ENCODE results near the gene CCSER1.

- TF ChIP-seq CTCF (IDR thresholded peaks at IDR 0.05; ENCODE audit: borderline replicate concordance, extremely low read depth, low read length, poor library complexity, severe bottlenecking): no peak
- no peak for TF ChIP-seq EZH2 (IDR thresholded peaks at IDR 0.05; ENCODE audit: borderline replicate concordance, low read depth, low read length, severe bottlenecking)
These were observed 618.0 kb downstream of the CCSER1 start for GRCh38 chr4:90745176-90745575.
